Stimulated activated effector memory CD8-positive, alpha-beta T cell treated with anti-CD3 and anti-CD28 coated beads, Interleukin-12 subunit alpha, Interleukin-12 subunit beta, amount 100 ng/mL, for 72 hours (primary cell): Measurements from ENCODE around the gene TMEM178B.

ENCODE experiments used
- ATAC-seq: fragments of 150-1000 bp; cut with Tn5 transposase; 2 replicates; pipeline ENCODE4 v1.10.0; 2021
- DNase-seq, 2 donors: peaks; one replicate each; pipeline ENCODE4 v3.0.0; 2021 to 2022; ENCODE audit warnings: low spot score in 2 of 2
- H3K27ac Mint-ChIP-seq: one replicate; pipeline ENCODE4 v1.8.0; 2022; ENCODE audit warnings: mild to moderate bottlenecking, mixed read lengths
- H3K36me3 Mint-ChIP-seq: one replicate; pipeline ENCODE4 v1.8.0; 2022; ENCODE audit warnings: mild to moderate bottlenecking, mixed read lengths
- H3K4me1 Mint-ChIP-seq: one replicate; pipeline ENCODE4 v1.8.0; 2022; ENCODE audit warnings: mixed read lengths
- H3K4me3 Mint-ChIP-seq: one replicate; pipeline ENCODE4 v1.8.0; 2022; ENCODE audit warnings: mild to moderate bottlenecking, mixed read lengths
- H3K9me3 Mint-ChIP-seq: one replicate; pipeline ENCODE4 v1.8.0; 2022; ENCODE audit warnings: mixed read lengths

Gene TMEM178B

GRCh38 chr7:141409801-141410329 is 336.0 kb downstream of the TMEM178B start:
- Mint-ChIP-seq H3K4me3 (no peak overlapping the region), H3K27ac (no peak overlapping the region), H3K36me3 (no peaks in the 10 kb centered on the region), H3K4me1 (no peaks in the 10 kb centered on the region), H3K9me3 (no peaks in the 10 kb centered on the region)
- DNase-seq (no peak), ATAC-seq (no peak)

GRCh38 chr7:141410353-141411000 is 336.6 kb downstream of the TMEM178B start:
- no peak for DNase-seq
- H3K4me3 Mint-ChIP-seq, result no peak overlapping the region
- no peak for ATAC-seq
- no peaks in the 10 kb centered on the region for H3K4me1 Mint-ChIP-seq
- no peaks in the 10 kb centered on the region for H3K9me3 Mint-ChIP-seq
- no peaks in the 10 kb centered on the region for H3K36me3 Mint-ChIP-seq
- H3K27ac Mint-ChIP-seq, result no peak overlapping the region

- no peaks in the 10 kb centered on the region for H3K4me1 Mint-ChIP-seq
- H3K36me3 Mint-ChIP-seq, result no peaks in the 10 kb centered on the region
- no peaks in the 10 kb centered on the region for H3K9me3 Mint-ChIP-seq
- H3K27ac Mint-ChIP-seq, result no peak overlapping the region
- H3K4me3 Mint-ChIP-seq, result no peak overlapping the region
- ATAC-seq (no peak), DNase-seq (no peak)
Measured at GRCh38 chr7:141411133-141411532, 337.3 kb downstream of the TMEM178B start.

GRCh38 chr7:141415999-141416398 is 342.1 kb downstream of the TMEM178B start:
- no peaks in the 10 kb centered on the region for H3K4me1 Mint-ChIP-seq
- H3K27ac Mint-ChIP-seq, result no peak overlapping the region
- H3K36me3 Mint-ChIP-seq, result no peaks in the 10 kb centered on the region
- H3K4me3 Mint-ChIP-seq, result no peak overlapping the region
- ATAC-seq, result no peak
- H3K9me3 Mint-ChIP-seq, result no peaks in the 10 kb centered on the region
- DNase-seq, result no peak

- DNase-seq, result no peak
- no peak overlapping the region for H3K4me3 Mint-ChIP-seq
- no peaks in the 10 kb centered on the region for H3K9me3 Mint-ChIP-seq
- H3K36me3 Mint-ChIP-seq, result no peaks in the 10 kb centered on the region
- H3K27ac Mint-ChIP-seq, result no peak overlapping the region
- no peak for ATAC-seq
- no peaks in the 10 kb centered on the region for H3K4me1 Mint-ChIP-seq
Measured at GRCh38 chr7:141416650-141417270, 342.9 kb downstream of the TMEM178B start.

GRCh38 chr7:141417506-141417905 is 343.6 kb downstream of the TMEM178B start:
- DNase-seq, result no peak
- Mint-ChIP-seq H3K4me1 (no peaks in the 10 kb centered on the region), H3K36me3 (no peaks in the 10 kb centered on the region), H3K4me3 (no peak overlapping the region), H3K27ac (no peak overlapping the region), H3K9me3 (no peaks in the 10 kb centered on the region)
- ATAC-seq, result no peak

- Mint-ChIP-seq H3K36me3 (no peaks in the 10 kb centered on the region), H3K27ac (no peak overlapping the region)
- ATAC-seq, result no peak
Measured at GRCh38 chr7:141418066-141418465, 344.2 kb downstream of the TMEM178B start.

DNA sequence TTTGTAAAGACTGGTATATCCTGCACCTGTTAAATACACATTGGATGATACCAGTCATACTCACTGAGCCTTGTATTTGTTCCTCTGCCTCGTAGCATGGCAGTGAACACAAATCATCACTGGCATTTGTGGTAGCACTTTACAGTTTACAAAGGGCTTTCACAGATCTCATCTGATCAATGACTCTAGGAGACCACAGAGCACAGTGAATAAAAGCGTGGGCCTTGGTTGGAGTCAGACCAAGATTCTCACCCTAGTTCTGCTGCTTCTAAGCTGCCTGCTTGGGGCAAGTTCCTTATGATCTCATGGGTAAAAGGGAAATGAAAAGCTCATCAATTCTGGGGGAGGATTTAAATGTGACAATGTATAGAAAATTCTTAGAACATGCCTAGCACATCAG is 347.4 kb downstream of the TMEM178B start:
- Mint-ChIP-seq H3K9me3 (peaks cover 1% of the 10 kb centered on the region), H3K27ac (no peak overlapping the region), H3K36me3 (no peaks in the 10 kb centered on the region), H3K4me1 (no peaks in the 10 kb centered on the region), H3K4me3 (no peak overlapping the region)
- DNase-seq (no peak), ATAC-seq (peak; percentile 77)

More at GRCh38 chr7:141418066-141418465, 344.2 kb downstream of the TMEM178B start:
- Mint-ChIP-seq H3K4me3 (no peak overlapping the region), H3K9me3 (no peaks in the 10 kb centered on the region), H3K4me1 (no peaks in the 10 kb centered on the region)
- DNase-seq, result no peak

DNA sequence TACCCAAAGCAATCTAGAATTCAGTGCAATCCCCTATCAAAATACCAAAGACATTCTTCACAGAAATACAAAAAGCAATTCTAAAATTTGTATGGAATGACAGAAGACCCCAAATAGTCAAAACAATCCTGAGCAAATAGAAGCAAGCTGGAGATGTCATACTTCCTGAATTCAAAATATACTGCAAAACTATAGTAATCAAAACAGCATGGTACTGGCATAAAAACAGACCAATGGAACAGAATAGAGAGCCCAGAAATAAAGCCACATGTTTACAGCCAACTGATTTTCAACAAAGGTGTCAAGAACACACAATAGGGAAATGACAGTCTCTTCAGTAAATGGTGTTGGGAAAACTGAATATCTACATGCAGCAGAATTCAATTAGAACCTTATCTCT is 353.3 kb downstream of the TMEM178B start:
- Mint-ChIP-seq H3K36me3 (no peaks in the 10 kb centered on the region), H3K4me1 (no peaks in the 10 kb centered on the region), H3K4me3 (no peak overlapping the region), H3K9me3 (peaks cover 3% of the 10 kb centered on the region), H3K27ac (no peak overlapping the region)
- no peak for DNase-seq
- no peak for ATAC-seq

DNA sequence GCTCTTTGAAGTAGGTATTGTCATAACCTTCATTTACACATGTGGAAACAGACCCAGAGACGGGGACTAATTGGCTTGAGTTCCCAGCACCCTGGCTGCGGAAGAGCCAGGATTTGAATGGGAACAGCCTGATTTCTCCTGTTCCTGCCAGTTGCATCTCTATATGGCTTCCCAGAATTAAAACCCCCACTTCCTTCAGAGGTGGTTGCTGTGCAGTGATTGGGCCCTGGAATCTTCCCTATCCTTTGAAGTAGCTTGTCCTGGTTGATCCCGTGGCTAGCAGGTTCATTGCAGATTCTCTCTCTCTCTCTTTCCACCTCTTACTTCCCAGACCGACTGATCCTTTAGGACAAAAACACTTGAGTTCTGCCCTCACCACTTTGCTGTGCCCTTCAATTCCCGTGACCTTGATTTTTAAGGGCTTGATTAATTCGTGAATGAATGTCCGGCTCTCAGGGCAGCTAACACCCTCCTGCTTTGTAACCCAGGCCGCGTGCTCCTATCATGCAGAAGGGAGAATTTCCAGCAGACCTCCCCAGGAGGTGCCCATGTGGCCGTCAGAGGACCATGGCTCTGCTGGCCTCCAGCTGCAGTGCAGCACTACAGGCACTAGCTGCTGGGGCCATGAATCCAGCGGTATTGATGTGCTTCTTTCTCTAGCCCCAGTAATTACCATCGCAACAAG is 356.7 kb downstream of the TMEM178B start:
- no peaks in the 10 kb centered on the region for H3K36me3 Mint-ChIP-seq
- ATAC-seq, result no peak
- H3K27ac Mint-ChIP-seq, result no peak overlapping the region
- H3K4me3 Mint-ChIP-seq, result no peak overlapping the region
- H3K4me1 Mint-ChIP-seq, result no peaks in the 10 kb centered on the region
- no peak for DNase-seq
- peaks cover 3% of the 10 kb centered on the region for H3K9me3 Mint-ChIP-seq

DNA sequence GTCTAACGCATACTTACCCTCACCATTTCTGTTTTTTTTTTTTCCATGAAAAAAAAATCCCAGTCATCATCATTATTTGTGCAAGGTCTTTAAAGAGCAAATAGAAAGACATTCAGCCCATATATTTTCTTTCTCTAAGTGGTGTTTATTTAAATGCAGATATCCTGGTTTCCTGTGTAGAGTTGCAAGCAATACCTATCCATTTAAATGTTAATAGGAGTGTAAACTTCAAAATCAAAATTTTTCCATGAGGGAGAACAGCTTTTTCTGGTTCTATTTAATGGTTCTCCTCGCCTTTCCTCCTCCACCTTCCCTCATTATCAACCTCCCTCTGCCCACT is 357.2 kb downstream of the TMEM178B start:
- Mint-ChIP-seq H3K27ac (no peak overlapping the region), H3K4me3 (no peak overlapping the region), H3K36me3 (no peaks in the 10 kb centered on the region), H3K9me3 (peaks cover 3% of the 10 kb centered on the region), H3K4me1 (no peaks in the 10 kb centered on the region)
- ATAC-seq (no peak), DNase-seq (no peak)

DNA sequence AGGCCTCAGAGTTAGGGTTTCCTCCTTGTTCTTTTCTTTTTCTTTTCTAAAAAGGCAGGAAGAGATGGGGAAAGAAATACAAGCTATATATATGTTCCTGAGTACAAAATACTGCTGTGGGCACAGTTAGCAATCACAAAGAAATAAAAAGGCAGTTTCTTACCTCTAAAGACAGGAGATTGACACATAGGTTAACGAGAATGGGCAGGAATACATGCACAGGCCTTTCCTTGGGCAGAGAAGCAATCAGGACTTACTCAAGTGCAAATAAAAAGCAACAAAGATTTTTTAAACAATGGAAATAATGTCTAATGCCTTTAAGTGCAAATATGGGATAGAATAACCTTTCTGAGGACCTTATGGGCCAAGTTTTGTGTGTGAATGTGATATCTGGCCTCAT is 357.8 kb downstream of the TMEM178B start:
- DNase-seq, result no peak
- no peak overlapping the region for H3K27ac Mint-ChIP-seq
- ATAC-seq, result no peak
- no peaks in the 10 kb centered on the region for H3K4me1 Mint-ChIP-seq
- no peaks in the 10 kb centered on the region for H3K36me3 Mint-ChIP-seq
- H3K9me3 Mint-ChIP-seq, result no peaks in the 10 kb centered on the region
- no peak overlapping the region for H3K4me3 Mint-ChIP-seq

DNA sequence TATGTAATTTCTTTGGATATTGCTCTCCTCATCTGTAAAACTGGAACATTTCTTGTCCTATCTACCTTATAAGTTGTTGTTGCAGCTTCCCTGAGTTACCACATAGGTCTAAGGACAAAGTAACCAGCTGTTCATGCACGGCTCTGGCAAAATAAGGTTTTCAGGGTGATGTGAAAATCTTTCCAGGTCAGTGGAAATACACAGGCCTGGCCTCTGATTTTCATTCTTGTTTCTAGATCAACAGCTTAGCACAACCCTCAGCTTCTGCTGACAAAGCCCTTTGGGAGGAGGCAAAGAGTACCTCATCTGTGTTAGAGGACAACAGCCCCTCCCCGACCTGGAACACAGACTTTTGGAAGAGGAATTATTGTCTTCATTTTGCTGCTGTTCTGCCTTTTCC is 359.8 kb downstream of the TMEM178B start:
- Mint-ChIP-seq H3K4me1 (no peaks in the 10 kb centered on the region), H3K9me3 (no peaks in the 10 kb centered on the region), H3K27ac (no peak overlapping the region), H3K4me3 (no peak overlapping the region), H3K36me3 (no peaks in the 10 kb centered on the region)
- ATAC-seq, result no peak
- no peak for DNase-seq

DNA sequence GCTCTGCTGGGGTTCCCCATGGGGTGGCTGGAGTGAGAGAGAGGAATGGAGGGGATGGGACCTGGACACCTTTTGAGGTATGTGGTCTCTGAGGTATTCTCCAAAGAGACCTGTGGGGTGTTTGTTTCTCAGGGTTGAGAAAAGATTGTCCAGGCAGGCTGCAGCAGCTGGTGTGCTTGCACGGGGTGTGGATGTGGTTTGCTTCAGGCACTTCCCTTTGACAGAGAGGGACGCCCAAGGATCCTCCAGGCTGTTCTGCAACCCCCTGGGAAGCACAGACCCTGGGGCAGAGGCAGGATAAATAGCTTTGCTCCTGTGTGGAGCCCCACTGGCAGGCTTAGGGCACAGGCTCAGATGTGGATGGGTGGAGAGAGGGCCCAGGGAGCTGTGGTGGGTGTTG is 362.3 kb downstream of the TMEM178B start:
- Mint-ChIP-seq H3K4me1 (no peaks in the 10 kb centered on the region), H3K4me3 (no peak overlapping the region), H3K36me3 (no peaks in the 10 kb centered on the region), H3K9me3 (no peaks in the 10 kb centered on the region), H3K27ac (no peak overlapping the region)
- ATAC-seq (no peak), DNase-seq (no peak)

DNA sequence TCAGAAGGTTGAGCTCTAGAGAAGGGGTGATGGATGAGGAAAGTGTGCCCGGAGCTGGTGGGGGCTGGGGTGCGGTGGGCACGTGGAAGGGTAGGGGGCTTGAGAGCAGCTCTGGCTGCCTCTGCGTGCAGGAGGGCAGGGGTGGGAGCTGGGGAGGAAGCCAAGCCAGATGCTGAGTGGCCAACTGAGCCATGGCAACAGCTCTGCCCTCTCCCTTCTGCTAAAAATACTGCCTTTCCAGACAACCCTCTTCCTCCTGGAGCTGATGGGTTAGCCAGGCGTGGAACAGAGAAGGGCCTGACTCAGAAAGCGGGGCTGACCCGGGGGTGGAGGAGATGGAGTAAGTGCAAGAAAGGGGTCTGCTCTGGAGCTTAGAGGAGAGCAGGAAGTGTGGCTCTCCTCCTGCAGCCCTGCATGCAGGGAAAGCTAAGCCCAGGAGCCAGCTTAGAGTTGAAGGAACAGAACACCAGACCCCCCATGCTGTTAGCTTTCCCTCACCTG is 362.8 kb downstream of the TMEM178B start:
- Mint-ChIP-seq H3K27ac (no peak overlapping the region), H3K9me3 (no peaks in the 10 kb centered on the region), H3K4me3 (no peak overlapping the region), H3K36me3 (no peaks in the 10 kb centered on the region), H3K4me1 (no peaks in the 10 kb centered on the region)
- ATAC-seq (no peak), DNase-seq (no peak)

DNA sequence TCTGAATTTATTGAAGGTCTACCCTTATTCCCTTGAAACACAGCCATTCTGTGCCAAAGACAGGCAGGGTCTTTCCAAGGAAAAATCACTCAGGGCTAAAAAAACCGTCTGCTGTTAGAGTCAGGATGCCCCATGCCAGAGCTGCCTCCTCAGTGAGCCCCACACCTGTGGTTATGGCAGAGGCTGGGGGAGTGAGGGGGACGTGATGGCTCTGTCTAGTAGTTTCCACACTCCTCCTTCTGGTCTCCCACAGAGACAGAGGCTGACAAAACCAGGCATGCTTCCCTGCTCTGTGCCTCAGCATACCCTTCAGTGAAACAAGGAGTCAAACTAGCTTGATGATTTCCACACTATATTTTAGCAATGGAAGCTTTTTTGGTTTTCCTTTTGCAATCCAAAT is 365.3 kb downstream of the TMEM178B start:
- H3K36me3 Mint-ChIP-seq, result no peaks in the 10 kb centered on the region
- ATAC-seq, result no peak
- DNase-seq, result no peak
- H3K4me3 Mint-ChIP-seq, result no peak overlapping the region
- no peak overlapping the region for H3K27ac Mint-ChIP-seq
- H3K4me1 Mint-ChIP-seq, result no peaks in the 10 kb centered on the region
- no peaks in the 10 kb centered on the region for H3K9me3 Mint-ChIP-seq
